Keratinocyte (primary cell): ENCODE data around the gene RASA1. TPM values are rescaled to one million over a fixed set of nuclear protein-coding genes. Genes with fewer than 3 reads are reported as not detected.

ENCODE experiments used
- DNase-seq: peaks from one replicate; pipeline ENCODE4 v3.0.0-alpha.2; 2011; ENCODE audit warnings: low read depth, missing footprints, low spot score
- FAIRE-seq: peaks from 2 replicates; lab custom pipeline; 2011; peaks lifted over from hg19 to GRCh38; lab: Jason Lieb, UNC
- H2AFZ ChIP-seq: 2 replicates; pipeline ENCODE4 v1.6.0; 2012; ENCODE audit warnings: low read length, control low read depth, inconsistent platforms; ENCODE audit not compliant: control insufficient read depth
- H3K27ac ChIP-seq: 2 replicates; pipeline ENCODE4 v1.5.1; 2011; ENCODE audit warnings: low read length; ENCODE audit not compliant: control insufficient read depth, insufficient read depth
- H3K27me3 ChIP-seq: 3 replicates; pipeline ENCODE4 v1.6.0; 2011; ENCODE audit warnings: low read length; ENCODE audit not compliant: control insufficient read depth, insufficient read depth; ENCODE audit errors: extremely low read depth
- H3K36me3 ChIP-seq, 2 experiments: 2 replicates in 1 of 2; 3 replicates in 1 of 2; pipeline ENCODE4 v1.5.1; 2011; ENCODE audit warnings: low read length in 2 of 2, mild to moderate bottlenecking in 1 of 2; ENCODE audit not compliant: control insufficient read depth in 2 of 2, insufficient read depth in 2 of 2; ENCODE audit errors: extremely low read depth in 1 of 2
- H3K4me1 ChIP-seq: 3 replicates; pipeline ENCODE4 v1.5.1; 2011; ENCODE audit warnings: low read length; ENCODE audit not compliant: control insufficient read depth, insufficient read depth; ENCODE audit errors: extremely low read depth
- H3K4me2 ChIP-seq: 3 replicates; pipeline ENCODE4 v1.6.0; 2011; ENCODE audit warnings: low read depth, low read length; ENCODE audit not compliant: control insufficient read depth, insufficient read depth; ENCODE audit errors: extremely low read depth
- H3K4me3 ChIP-seq, 3 experiments: fragments of 200-600 bp in 1 of 3; sonication (generic) in 1 of 3; 2 replicates in 2 of 3; 3 replicates in 1 of 3; pipeline ENCODE4 v1.5.1; 2011 to 2016; ENCODE audit warnings: low read length in 3 of 3, mild to moderate bottlenecking in 3 of 3, control low read depth in 2 of 3, inconsistent platforms in 1 of 3, low read depth in 1 of 3, mixed read lengths in 1 of 3, mixed run types in 1 of 3, moderate library complexity in 1 of 3; ENCODE audit not compliant: control insufficient read depth in 2 of 3, insufficient read depth in 2 of 3; ENCODE audit errors: extremely low read depth in 1 of 3
- H3K79me2 ChIP-seq: 2 replicates; pipeline ENCODE4 v1.6.0; 2012; ENCODE audit warnings: low read length; ENCODE audit not compliant: control insufficient read depth, insufficient read depth
- H3K9ac ChIP-seq: 3 replicates; pipeline ENCODE4 v1.6.0; 2011; ENCODE audit warnings: low read length; ENCODE audit not compliant: control insufficient read depth, insufficient read depth; ENCODE audit errors: extremely low read depth
- H3K9me1 ChIP-seq: 3 replicates; pipeline ENCODE4 v1.6.0; 2011; ENCODE audit warnings: low read length; ENCODE audit not compliant: control insufficient read depth, insufficient read depth; ENCODE audit errors: extremely low read depth
- H3K9me3 ChIP-seq: 2 replicates; pipeline ENCODE4 v1.5.1; 2012; ENCODE audit warnings: low read depth, low read length; ENCODE audit not compliant: control insufficient read depth
- H4K20me1 ChIP-seq: 3 replicates; pipeline ENCODE4 v1.6.0; 2011; ENCODE audit warnings: low read length; ENCODE audit not compliant: control insufficient read depth, insufficient read depth; ENCODE audit errors: extremely low read depth
- CTCF ChIP-seq, 3 experiments: IDR thresholded peaks in 1 of 3; conservative IDR thresholded peaks in 1 of 3; optimal IDR thresholded peaks in 1 of 3; 2 replicates in 2 of 3; 3 replicates in 1 of 3; pipeline versions ENCODE3 to v1.5.1; 2011; ENCODE audit warnings: low read length in 3 of 3, mild to moderate bottlenecking in 3 of 3, moderate library complexity in 2 of 3, control low read depth in 1 of 3, inconsistent platforms in 1 of 3; ENCODE audit not compliant: insufficient read depth in 2 of 3; ENCODE audit errors: extremely low read depth in 1 of 3
- EZH2 ChIP-seq: IDR thresholded peaks from one replicate; pipeline ENCODE4 v1.6.1; 2012; ENCODE audit warnings: inconsistent platforms, mild to moderate bottlenecking, low read length, moderate library complexity
- dilution Hi-C: fragments of 300-500 bp; cut with MboI; formaldehyde crosslinking; loops from one replicate; pipeline ENCODE4 v1.7.0; 2020; ENCODE audit warnings: low sequenced_read_pairs; ENCODE audit not compliant: extremely low pct_ligation_motif_present
- polyA plus RNA-seq, 5 experiments: library from polyadenylated mRNA; depleted of rRNA in 3 of 5; stranded (reverse) in 3 of 5; stranded (forward) in 1 of 5; unstranded in 1 of 5; fragments of >200 nt; gene quantifications; 1 replicate in 1 of 5; 2 replicates in 3 of 5; 3 replicates in 1 of 5; pipeline versions ENCODE4 v1.2.1 to v1.2.3, GENCODE V29; 2011 to 2012; ENCODE audit warnings: missing spikeins in 2 of 5, low read depth in 1 of 5, low replicate concordance in 1 of 5

RASA1 gene
- polyA plus RNA-seq, 1 donor (not counting 4 experiments of a cell fraction or from before 2014, with no cell fraction given), result 57.9 TPM

DNA sequence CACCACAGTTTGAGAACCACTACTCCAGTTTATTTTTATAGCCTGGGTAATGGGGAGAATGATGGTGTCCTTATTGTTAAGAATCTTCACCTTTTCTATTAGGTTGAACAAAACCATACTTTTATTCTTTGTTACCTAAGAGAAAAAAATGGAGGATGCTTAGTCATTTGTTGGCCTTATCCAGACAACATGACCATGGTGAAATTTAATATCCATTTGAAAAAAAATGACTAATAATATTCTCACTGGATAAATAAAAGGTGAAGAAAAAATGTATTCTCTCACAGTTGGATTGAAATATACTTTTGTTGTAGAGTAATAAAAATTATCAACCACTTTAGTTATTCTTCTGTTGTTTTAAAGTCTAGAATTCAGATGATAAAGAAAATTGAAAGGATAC lies 150.8 kb downstream of the RASA1 start:
- FAIRE-seq, result no peak
- dilution Hi-C loops, result no loop called here
- TF ChIP-seq CTCF (optimal IDR thresholded peaks at IDR 0.05 in 1 of 3, IDR thresholded peaks at IDR 0.05 in 1 of 3, conservative IDR thresholded peaks at IDR 0.05 in 1 of 3; ENCODE audit: extremely low read depth in 1 of 3, insufficient read depth in 2 of 3, low read length in 3 of 3), result no peak
- Histone ChIP-seq H3K9me3 (no peaks in the 10 kb centered on the region), H3K27ac (no peak overlapping the region), H3K36me3 (no peaks in the 10 kb centered on the region), H3K79me2 (no peaks in the 10 kb centered on the region), H4K20me1 (no peaks in the 10 kb centered on the region), H3K9me1 (no peaks in the 10 kb centered on the region), H3K4me2 (no peak overlapping the region), H3K27me3 (no peaks in the 10 kb centered on the region), H2AFZ (no peak overlapping the region), H3K4me3 (no peak overlapping the region), H3K9ac (no peak overlapping the region), H3K4me1 (peaks cover 10% of the 10 kb centered on the region)
- no peak for DNase-seq

- no peak overlapping the region for H3K4me3 ChIP-seq
- peak overlapping the region; percentile 19 for H3K4me2 ChIP-seq
- H3K27me3 ChIP-seq, result no peaks in the 10 kb centered on the region
- H3K36me3 ChIP-seq, result no peaks in the 10 kb centered on the region
- peaks cover 10% of the 10 kb centered on the region for H3K4me1 ChIP-seq
- no peak overlapping the region for H3K9ac ChIP-seq
- peak; percentile 87 for FAIRE-seq
- peak; percentile 53 for DNase-seq
- TF ChIP-seq CTCF (optimal IDR thresholded peaks at IDR 0.05 in 1 of 3, IDR thresholded peaks at IDR 0.05 in 1 of 3, conservative IDR thresholded peaks at IDR 0.05 in 1 of 3; ENCODE audit: extremely low read depth in 1 of 3, insufficient read depth in 2 of 3, low read length in 3 of 3), result no peak
- no peak for TF ChIP-seq EZH2
- dilution Hi-C loops, result no loop called here
- H4K20me1 ChIP-seq, result no peaks in the 10 kb centered on the region
- no peaks in the 10 kb centered on the region for H3K9me1 ChIP-seq
- H3K79me2 ChIP-seq, result no peaks in the 10 kb centered on the region
- H3K27ac ChIP-seq, result peak overlapping the region; percentile 39
- H2AFZ ChIP-seq, result peak overlapping the region; percentile 76
- no peaks in the 10 kb centered on the region for H3K9me3 ChIP-seq
Measured at GRCh38 chr5:87421307-87421706, 153.6 kb downstream of the RASA1 start.
